NCI-H1436 (cell line): ENCODE measurements around the gene CCDC85A.

Experiments
- DNase-seq: peaks from one replicate; lab custom pipeline; 2025; lab: John Stamatoyannopoulos, UW

Gene CCDC85A

GRCh38 chr2:56239030-56239429, 55.2 kb downstream of the CCDC85A start:
- no peak for DNase-seq

GRCh38 chr2:56239437-56239836, 55.6 kb downstream of the CCDC85A start:
- DNase-seq, result no peak

- DNase-seq, result no peak
Observed at GRCh38 chr2:56240210-56240609, 56.4 kb downstream of the CCDC85A start.

GRCh38 chr2:56244506-56244905, 60.7 kb downstream of the CCDC85A start:
- no peak for DNase-seq

- no peak for DNase-seq
Observed at GRCh38 chr2:56244911-56245530, 61.2 kb downstream of the CCDC85A start.

- DNase-seq, result no peak
Observed at GRCh38 chr2:56248965-56249742, 65.4 kb downstream of the CCDC85A start.

- no peak for DNase-seq
Observed at GRCh38 chr2:56250153-56250729, 66.5 kb downstream of the CCDC85A start.

GRCh38 chr2:56260415-56260814, 76.6 kb downstream of the CCDC85A start:
- no peak for DNase-seq

GRCh38 chr2:56262241-56262640, 78.5 kb downstream of the CCDC85A start:
- DNase-seq, result no peak

DNA sequence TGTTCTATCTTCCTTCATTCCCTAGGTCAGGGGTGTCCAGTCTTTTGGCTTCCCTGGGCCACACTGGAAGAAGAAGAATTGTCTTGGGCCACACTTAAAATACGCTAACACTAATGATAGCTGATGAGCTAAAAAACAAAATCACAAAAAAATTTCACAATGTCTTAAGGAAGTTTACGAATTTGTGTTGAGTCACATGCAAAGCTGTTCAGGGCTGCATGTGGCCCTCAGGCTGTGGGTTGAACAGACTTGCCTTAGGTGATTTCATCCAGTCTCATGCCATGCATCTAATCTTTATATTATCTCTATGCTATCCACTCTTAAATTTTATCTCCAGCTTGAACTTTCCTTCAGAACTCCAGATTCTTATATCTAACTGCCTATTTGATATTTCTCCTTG, 80.1 kb downstream of the CCDC85A start:
- DNase-seq, result no peak

GRCh38 chr2:56266761-56267414, 83.1 kb downstream of the CCDC85A start:
- DNase-seq, result no peak

DNA sequence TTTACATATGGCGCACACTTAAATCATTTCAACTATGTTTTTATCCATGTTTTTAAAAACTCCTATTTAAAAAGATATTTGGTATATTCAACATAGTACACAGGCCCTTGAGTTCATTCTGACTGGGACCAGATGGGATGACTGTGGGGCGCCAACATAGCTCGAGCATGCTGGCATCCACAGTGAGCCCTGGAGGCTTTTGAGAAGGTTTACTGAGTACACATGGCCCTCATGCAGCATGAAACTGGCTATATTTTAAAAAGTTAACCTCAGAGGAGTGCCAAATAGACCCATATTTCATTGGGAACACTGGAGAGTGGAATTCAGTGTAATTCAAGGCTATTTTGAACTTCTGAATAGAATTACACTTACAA, 83.6 kb downstream of the CCDC85A start:
- no peak for DNase-seq

DNA sequence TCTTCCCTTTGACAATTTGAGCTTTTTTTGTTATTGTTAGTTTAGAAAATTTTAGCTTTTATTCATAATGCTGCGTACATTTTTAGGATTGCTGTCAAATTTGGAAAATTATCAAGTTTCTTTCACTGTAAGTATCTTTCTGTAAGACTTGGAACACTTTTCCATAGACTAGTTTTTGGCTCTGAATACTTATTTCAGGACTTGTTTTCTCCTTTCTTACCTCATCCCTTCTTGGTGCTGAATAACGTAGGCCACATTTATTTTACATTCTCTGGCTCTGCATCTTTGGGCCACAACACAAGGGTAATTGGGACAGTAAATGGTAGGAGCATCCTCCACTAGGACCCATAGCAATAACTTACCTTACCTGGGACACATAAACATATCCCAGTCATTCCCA, 85.1 kb downstream of the CCDC85A start:
- DNase-seq, result no peak

GRCh38 chr2:56271275-56271674, 87.5 kb downstream of the CCDC85A start:
- DNase-seq, result no peak

GRCh38 chr2:56285224-56285623, 101.4 kb downstream of the CCDC85A start:
- DNase-seq, result no peak

DNA sequence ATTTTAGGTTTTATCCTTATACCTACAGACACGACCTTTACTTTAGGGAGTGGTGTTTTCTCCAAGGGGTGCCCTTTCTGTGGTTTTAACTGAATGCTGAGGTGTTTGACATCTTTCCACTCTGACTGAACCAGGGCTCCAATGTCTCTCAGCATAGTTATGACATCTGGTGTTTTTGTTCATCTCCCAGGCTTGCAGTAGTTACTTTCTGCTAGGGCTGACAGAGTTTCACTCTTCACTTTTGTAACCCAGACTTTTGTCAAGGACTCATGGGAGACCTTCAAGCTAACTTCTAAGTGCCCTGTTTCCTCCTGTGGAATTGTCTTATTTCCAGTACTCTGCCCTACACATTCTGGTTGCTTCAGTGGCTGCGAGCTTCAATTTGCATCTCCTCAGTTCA, 103.1 kb downstream of the CCDC85A start:
- DNase-seq, result no peak

DNA sequence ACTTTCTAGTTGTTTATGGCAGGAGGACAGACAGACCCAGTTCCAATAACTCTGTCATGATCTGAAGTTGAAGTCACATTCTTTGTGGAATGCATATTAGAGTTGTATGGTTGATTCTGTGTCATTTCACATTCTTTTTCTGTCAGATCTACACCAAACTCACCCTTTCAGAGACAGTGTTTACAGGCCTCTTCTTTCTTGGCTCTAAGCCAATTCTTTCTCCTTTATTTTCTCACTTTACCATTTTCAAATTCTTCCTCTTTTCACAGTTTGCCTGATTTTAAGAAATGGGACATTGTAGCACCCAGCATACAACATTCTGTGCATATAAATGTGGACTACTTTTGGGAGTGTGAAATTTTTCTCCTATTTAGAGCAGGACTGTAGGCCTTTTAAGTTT, 103.7 kb downstream of the CCDC85A start:
- DNase-seq, result no peak

- DNase-seq, result no peak
Observed at GRCh38 chr2:56287974-56288373, 104.2 kb downstream of the CCDC85A start.

DNA sequence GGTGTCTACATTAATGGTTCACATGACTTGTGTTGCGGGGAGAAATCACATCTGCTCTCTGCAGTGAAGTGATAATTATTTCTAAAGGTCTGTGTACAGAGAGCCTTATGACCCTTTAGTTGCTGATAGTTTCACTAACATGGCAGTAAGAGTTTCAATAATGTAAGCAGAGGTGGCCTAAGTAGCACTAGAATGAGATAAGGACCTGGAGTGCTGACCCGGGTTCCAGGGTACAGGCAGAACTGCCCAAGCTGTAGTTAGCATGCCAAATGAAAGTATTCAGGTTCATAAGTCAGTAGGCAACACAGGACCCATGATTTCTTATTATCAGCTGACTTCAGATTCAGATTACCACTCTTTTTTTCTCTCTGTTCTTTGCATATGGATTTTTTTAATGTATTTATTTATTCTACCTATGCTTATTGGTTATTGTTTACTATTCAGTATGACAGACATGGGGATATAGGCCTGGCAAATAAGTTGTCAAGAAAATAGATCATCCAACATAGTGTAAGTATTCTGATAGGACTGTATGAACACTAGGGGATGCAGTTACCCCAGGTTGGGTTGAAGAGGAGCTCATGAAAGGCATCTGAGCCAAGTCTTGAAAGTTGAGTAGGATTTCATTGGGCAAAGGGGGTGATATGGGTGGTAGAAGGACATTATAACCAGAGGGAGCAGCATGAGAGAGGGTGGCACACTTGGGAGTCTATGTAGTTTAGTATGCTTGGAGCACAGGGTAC, 105.2 kb downstream of the CCDC85A start:
- DNase-seq, result no peak

- DNase-seq, result no peak
Observed at GRCh38 chr2:56291711-56292110, 107.9 kb downstream of the CCDC85A start.

DNA sequence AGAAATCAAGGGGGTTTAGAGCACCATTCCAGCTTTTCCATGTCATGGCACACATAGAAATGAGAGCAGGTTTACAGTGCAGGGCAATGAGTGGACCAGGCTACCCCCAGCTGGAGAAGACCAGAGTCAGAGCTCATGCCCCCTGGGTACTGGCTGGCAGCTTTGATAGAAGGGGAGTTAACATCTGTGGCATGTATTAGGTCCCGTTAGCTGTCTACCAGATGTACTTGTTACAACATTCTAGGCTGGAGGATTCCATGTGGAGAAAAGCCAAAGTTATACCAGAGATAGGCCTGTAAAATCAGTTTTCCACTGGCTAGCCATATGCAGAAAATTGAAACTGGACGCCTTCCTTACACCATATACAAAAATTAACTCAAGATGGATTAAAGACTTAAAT, 109.2 kb downstream of the CCDC85A start:
- no peak for DNase-seq

- no peak for DNase-seq
Observed at GRCh38 chr2:56295666-56296065, 111.9 kb downstream of the CCDC85A start.
